Omental fat pad (tissue), 4 donors: ENCODE results near the gene DHRSX. TPM values are rescaled to one million over a fixed set of nuclear protein-coding genes. Genes with fewer than 3 reads are reported as not detected.

ENCODE experiments used
- ATAC-seq: fragments of 150-250 bp; one replicate; pipeline ENCODE4 v1.9.1; 2016; ENCODE audit warnings: mild to moderate bottlenecking, moderate library complexity; ENCODE audit not compliant: low FRiP score
- DNase-seq: peaks from one replicate; pipeline ENCODE4 v3.0.0-alpha.2; 2019; ENCODE audit warnings: low spot score
- CTCF ChIP-seq, 3 donors: fragments of 450-650 bp; IDR thresholded peaks; one replicate each; pipeline ENCODE4 v1.5.1; 2016 to 2017; ENCODE audit warnings: antibody characterized with exemption in 3 of 3, mild to moderate bottlenecking in 3 of 3, moderate library complexity in 2 of 3
- total RNA-seq, 4 donors: library from RNA; depleted of rRNA; stranded (reverse); fragments of >200 nt; gene quantifications; one replicate each; pipeline ENCODE4 v1.1.0, GENCODE V29; 2016

Gene DHRSX
- total RNA-seq, 4 donors from 2014 or later = 18.6 to 34.2 (median 21.4) TPM

- TF ChIP-seq CTCF (IDR thresholded peaks at IDR 0.05) = no peak
- ATAC-seq = no peak
- DNase-seq = no peak
These were observed 42.2 kb upstream of the DHRSX start for GRCh38 chrX:2542826-2543521.

- no peak for ATAC-seq
- TF ChIP-seq CTCF (IDR thresholded peaks at IDR 0.05) = no peak
- DNase-seq = no peak
These were observed 40.8 kb upstream of the DHRSX start for GRCh38 chrX:2541603-2542002.

GRCh38 chrX:2540426-2540947 lies 39.7 kb upstream of the DHRSX start:
- no peak for TF ChIP-seq CTCF (IDR thresholded peaks at IDR 0.05)
- no peak for ATAC-seq
- DNase-seq = no peak

- ATAC-seq (no peak), DNase-seq (no peak)
- no peak for TF ChIP-seq CTCF (IDR thresholded peaks at IDR 0.05)
These were observed 38.8 kb upstream of the DHRSX start for GRCh38 chrX:2539586-2539985.

GRCh38 chrX:2538031-2538757 lies 37.4 kb upstream of the DHRSX start:
- DNase-seq (no peak), ATAC-seq (no peak)
- no peak for TF ChIP-seq CTCF (IDR thresholded peaks at IDR 0.05)

- ATAC-seq = no peak
- DNase-seq = no peak
- no peak for TF ChIP-seq CTCF (IDR thresholded peaks at IDR 0.05)
These were observed 36.2 kb upstream of the DHRSX start for GRCh38 chrX:2536974-2537373.
